ENCODE results near the gene PECR. TPM values are rescaled to one million over a fixed set of nuclear protein-coding genes. Genes with fewer than 3 reads are reported as not detected.

The PECR gene
- total and polyA plus RNA-seq, 2 of the 13 experiments (the other 11 are each of a cell fraction or from before 2014, with no cell fraction given): 151 to 153 TPM

GRCh38 chr2:216109962-216110614 lies 28.5 kb upstream of the PECR start (continued):
- TF ChIP-seq RNF219 (CRISPR knock-in tag; IDR thresholded peaks at IDR 0.05) (no peak), ATM (IDR thresholded peaks at IDR 0.05; ENCODE audit: borderline replicate concordance) (no peak), ZNF124 (CRISPR knock-in tag; IDR thresholded peaks at IDR 0.05) (no peak), MED8 (CRISPR knock-in tag; IDR thresholded peaks at IDR 0.05; ENCODE audit: insufficient replicate concordance) (no peak), ZNF629 (CRISPR knock-in tag; conservative IDR thresholded peaks at IDR 0.05) (0 out of 2 replicates have a peak, but pooled peaks have one; percentile 25), ZSCAN22 (CRISPR knock-in tag; IDR thresholded peaks at IDR 0.05) (no peak), ZNF652 (CRISPR knock-in tag; IDR thresholded peaks at IDR 0.05; ENCODE audit: borderline replicate concordance, low read depth) (no peak), SAFB2 (CRISPR knock-in tag; IDR thresholded peaks at IDR 0.05; ENCODE audit: borderline replicate concordance, low read depth) (no peak), SP4 (CRISPR knock-in tag; IDR thresholded peaks at IDR 0.05) (no peak), BRCA1 (CRISPR knock-in tag; IDR thresholded peaks at IDR 0.05) (no peak), EEA1 (CRISPR knock-in tag; IDR thresholded peaks at IDR 0.05; ENCODE audit: borderline replicate concordance) (no peak), ARID5B (CRISPR knock-in tag; IDR thresholded peaks at IDR 0.05) (0 out of 2 replicates have a peak, but pooled peaks have one; percentile 4), SMAD1 (CRISPR knock-in tag; IDR thresholded peaks at IDR 0.05; ENCODE audit: borderline replicate concordance, low read depth) (no peak)
